K562 (cell line): Measurements from ENCODE around the gene AQP6. TPM values are rescaled to one million over a fixed set of nuclear protein-coding genes. Genes with fewer than 3 reads are reported as not detected.

Experiments
- ATAC-seq: fragments of 200-7000 bp; cut with Tn5 transposase; 3 replicates; pipeline ENCODE4 v1.9.1; 2020; ENCODE audit warnings: moderate library complexity
- BruUV-seq: library from RNA; stranded (reverse); fragments of 400-500 nt; replicated peaks from 2 replicates; lab custom pipeline; 2021; lab: Mats Ljungman, UMichigan
- CTCF ChIA-PET: fragments of 300-600 bp; formaldehyde crosslinking; extraction: SDS; loops from one replicate; lab custom pipeline; 2021; ENCODE audit warnings: low intra/inter-chr PET ratio; lab: Yijun Ruan, JAX
- POLR2A ChIA-PET: fragments of 300-600, 350-650 bp; sonication (Branson Sonifier 250); formaldehyde crosslinking; extraction: SDS; loops from one replicate; lab custom pipeline; 2021; ENCODE audit warnings: antibody characterized with exemption, inconsistent platforms; lab: Yijun Ruan, JAX
- DNase-seq, 4 experiments: peaks; one replicate each; pipeline versions ENCODE4 v3.0.0 to v3.0.0-alpha.2; 2011 to 2018; ENCODE audit warnings: low spot score in 3 of 4, mixed read lengths in 3 of 4; ENCODE audit errors: extremely low read depth in 1 of 4
- FAIRE-seq: peaks from 2 replicates; lab custom pipeline; 2011; peaks lifted over from hg19 to GRCh38; lab: Jason Lieb, UNC
- H2AFZ ChIP-seq: 2 replicates; pipeline ENCODE4 v1.6.0; 2011; ENCODE audit warnings: low read depth, low read length, control low read depth, inconsistent platforms
- H3K27ac ChIP-seq: fragments of 200-600 bp; 3 replicates; pipeline ENCODE4 v1.8.0; 2011; ENCODE audit warnings: low read depth, mild to moderate bottlenecking, control low read depth, inconsistent platforms, low read length, moderate library complexity, mixed read lengths; ENCODE audit errors: extremely low read depth
- H3K27me3 ChIP-seq, 2 experiments: fragments of 300-600 bp in 1 of 2; 2 replicates in 1 of 2; 3 replicates in 1 of 2; pipeline versions ENCODE4 v1.6.0 to v1.8.0; 2011; ENCODE audit warnings: inconsistent platforms in 2 of 2, low read length in 2 of 2, mild to moderate bottlenecking in 1 of 2, mixed read lengths in 1 of 2, moderate library complexity in 1 of 2; ENCODE audit not compliant: control insufficient read depth in 2 of 2, insufficient read depth in 2 of 2
- H3K36me3 ChIP-seq: fragments of 300-600 bp; 3 replicates; pipeline ENCODE4 v1.8.0; 2011; ENCODE audit warnings: mild to moderate bottlenecking, low read length, inconsistent platforms; ENCODE audit not compliant: control insufficient read depth, insufficient read depth
- H3K4me1 ChIP-seq, 2 experiments: fragments of 200-600 bp in 1 of 2; replicated peaks in 1 of 2; 2 replicates in 1 of 2; 3 replicates in 1 of 2; pipeline versions ENCODE4 v1.5.1 to v1.8.0; 2011; ENCODE audit warnings: inconsistent platforms in 2 of 2, low read length in 2 of 2, mild to moderate bottlenecking in 1 of 2, mixed read lengths in 1 of 2, moderate library complexity in 1 of 2; ENCODE audit not compliant: control insufficient read depth in 2 of 2, insufficient read depth in 2 of 2
- H3K4me2 ChIP-seq: 2 replicates; pipeline ENCODE4 v1.6.1; 2011; ENCODE audit warnings: low read length, control low read depth, inconsistent platforms, mixed read lengths; ENCODE audit not compliant: insufficient read depth
- H3K4me3 ChIP-seq: fragments of 200-600 bp; sonication (generic), shearing (Covaris generic); 2 replicates; pipeline ENCODE4 v1.5.1; 2016; ENCODE audit warnings: control low read depth, inconsistent platforms
- H3K79me2 ChIP-seq: fragments of 200-600 bp; 3 replicates; pipeline ENCODE4 v1.8.0; 2011; ENCODE audit warnings: low read length, inconsistent platforms; ENCODE audit not compliant: control insufficient read depth, insufficient read depth
- H3K9ac ChIP-seq, 2 experiments: 2 replicates each; pipeline versions ENCODE4 v1.6.0 to v1.6.1; 2011; ENCODE audit warnings: low read depth in 2 of 2, low read length in 2 of 2, control low read depth in 1 of 2, inconsistent platforms in 1 of 2, mild to moderate bottlenecking in 1 of 2, mixed read lengths in 1 of 2; ENCODE audit not compliant: insufficient read depth in 1 of 2
- H3K9me1 ChIP-seq: one replicate; pipeline ENCODE4 v1.6.0; 2011; ENCODE audit warnings: inconsistent platforms, mild to moderate bottlenecking, low read length, moderate library complexity; ENCODE audit not compliant: control insufficient read depth, insufficient read depth
- H3K9me3 ChIP-seq: replicated peaks from 2 replicates; pipeline ENCODE4 v1.5.1; 2011; ENCODE audit warnings: low read depth, low read length, inconsistent platforms; ENCODE audit not compliant: control insufficient read depth, insufficient read depth
- H4K20me1 ChIP-seq: replicated peaks from 2 replicates; pipeline ENCODE4 v1.6.1; 2011; ENCODE audit warnings: low read length, inconsistent platforms, mixed read lengths; ENCODE audit not compliant: control insufficient read depth, insufficient read depth
- ASH1L ChIP-seq: fragments of 450-650 bp; IDR thresholded peaks from 2 replicates; pipeline ENCODE4 v1.6.1; 2018; ENCODE audit warnings: borderline replicate concordance, mild to moderate bottlenecking, low read depth; ENCODE audit not compliant: partially characterized antibody
- GABPB1 ChIP-seq: sonication (generic); formaldehyde crosslinking; IDR thresholded peaks from 2 replicates; pipeline ENCODE4 v1.8.0; 2022; ENCODE audit warnings: mild to moderate bottlenecking, missing genetic modification reagents
- MYC ChIP-seq, 2 experiments: fragments of 250-450 bp in 1 of 2; sonication (Bioruptor Pico) in 1 of 2; IDR thresholded peaks; 2 replicates each; pipeline versions ENCODE4 v1.5.1 to v1.6.1; 2012 to 2021; ENCODE audit warnings: low read depth in 2 of 2, borderline replicate concordance in 1 of 2, improper control_type of control experiment in 1 of 2, low read length in 1 of 2, mild to moderate bottlenecking in 1 of 2, moderate library complexity in 1 of 2
- STAG1 ChIP-seq: sonication (generic); formaldehyde crosslinking; IDR thresholded peaks from 2 replicates; pipeline ENCODE4 v1.5.0; 2020; ENCODE audit warnings: missing genetic modification reagents, borderline replicate concordance
- ZFP36 ChIP-seq: fragments of 150-350 bp; IDR thresholded peaks from 2 replicates; pipeline ENCODE4 v1.6.1; 2018; ENCODE audit warnings: low read length, low read depth; ENCODE audit not compliant: partially characterized antibody
- ZNF717 ChIP-seq: fragments of 250-450 bp; sonication (Bioruptor Pico); IDR thresholded peaks from 2 replicates; pipeline ENCODE4 v1.5.0; 2021
- WGBS: fragments of 100-300 bp; shearing (Covaris generic); methylation state at CpG from one replicate; pipeline ENCODE4 v1.1.6; 2016; ENCODE audit warnings: low coverage, mixed read lengths; ENCODE audit not compliant: insufficient coverage; ENCODE audit errors: missing lambda C conversion rate; 5-methylcytosine and 5-hydroxymethylcytosine counted together
- in situ Hi-C: fragments of 300-500 bp; cut with MboI; formaldehyde crosslinking; loops from 4 replicates; pipeline ENCODE4 v1.15.0; 2018; ENCODE audit warnings: inconsistent platforms, mixed read lengths
- intact Hi-C: fragments of 100-400 bp; cut with micrococcal nuclease; formaldehyde crosslinking; loops from 2 replicates; pipeline ENCODE4 v1.14.2; 2022
- polyA plus RNA-seq, 8 experiments: library from polyadenylated mRNA; depleted of rRNA in 4 of 8; stranded (reverse) in 5 of 8; unstranded in 3 of 8; fragments of >200 nt; fragmentation: Nextera tagmentation in 2 of 8; fragmentation: Illumina TruSeq in 1 of 8; extraction: Ambion mirVana in 2 of 8; extraction: Trizol in 1 of 8; gene quantifications; 2 replicates each; pipeline versions ENCODE4 v1.2.1 to v1.2.3, GENCODE V29; 2011 to 2014; ENCODE audit warnings: inconsistent platforms in 1 of 8, missing spikeins in 1 of 8
- total RNA-seq, 7 experiments: library from RNA; depleted of rRNA in 6 of 7; stranded (reverse); fragments of >200 nt in 6 of 7; fragmentation: Illumina TruSeq in 2 of 7; extraction: Trizol in 2 of 7; gene quantifications; 2 replicates each; pipeline versions ENCODE4 v1.2.1 to v1.2.3, GENCODE V29; 2011 to 2021; ENCODE audit warnings: low replicate concordance in 1 of 7
- TF ChIP-seq, protein P1 (sequence below): fragments of 250-450 bp; sonication (Bioruptor Pico); IDR thresholded peaks from 2 replicates; pipeline ENCODE4 v1.8.0; 2021; ENCODE audit warnings: moderate library complexity, mild to moderate bottlenecking, inconsistent platforms
- TF ChIP-seq, protein P2 (sequence below): fragments of 450-650 bp; formaldehyde crosslinking; IDR thresholded peaks from 2 replicates; pipeline ENCODE4 v1.4.0; 2020; ENCODE audit warnings: mild to moderate bottlenecking

AQP6 gene
- total and polyA plus RNA-seq, 9 of the 15 experiments (the other 6 are each of a cell fraction or from before 2014, with no cell fraction given) = 0.05 to 0.12 TPM; not detected in 7

DNA sequence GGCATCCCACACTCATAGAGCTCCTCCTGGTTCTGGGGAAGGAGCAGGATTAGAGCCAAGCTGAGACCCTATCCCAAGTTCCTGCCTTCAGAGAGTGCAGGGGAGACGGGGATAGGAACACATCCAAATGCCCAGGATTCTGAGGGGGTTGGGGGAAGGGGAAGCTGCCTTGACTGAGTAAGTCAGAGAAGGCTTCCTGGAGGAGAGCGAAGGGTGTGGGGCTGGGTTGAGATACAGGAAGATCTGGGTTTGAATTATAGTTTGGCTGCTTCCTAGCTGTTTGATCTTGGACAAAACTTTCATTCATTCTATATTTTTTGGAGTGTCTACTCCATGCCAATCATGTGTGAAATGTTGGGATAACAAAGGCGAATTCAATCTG lies 30.2 kb upstream of the AQP6 start:
- in situ Hi-C loops (no loop called here), intact Hi-C loops (no loop called here)
- H3K9me3 ChIP-seq = no peaks in the 10 kb centered on the region
- H3K4me1 ChIP-seq = peaks cover 13 to 14% of the 10 kb centered on the region in 2 experiments; a peak in 4 of 5 replicates
- no peaks in the 10 kb centered on the region for H3K79me2 ChIP-seq
- WGBS = 76% methylated on average over 3 of the region's 3 CpGs
- no peaks in the 10 kb centered on the region for H3K36me3 ChIP-seq
- no peak overlapping the region for H3K4me3 ChIP-seq
- TF ChIP-seq ZNF717 (CRISPR knock-in tag) (no peak), ZFP36 (peak; percentile 67)
- H3K9me1 ChIP-seq = no peaks in the 10 kb centered on the region
- FAIRE-seq = no peak
- BruUV-seq = no TSS peak
- H3K27me3 ChIP-seq = no peaks in the 10 kb centered on the region
- H3K4me2 ChIP-seq = no peak overlapping the region
- no peak overlapping the region for H2AFZ ChIP-seq
- ChIA-PET CTCF (no interaction called here), POLR2A (interaction anchor here (0.5 to 1.5 kb wide), 10 partner anchors 10 to 1288 kb away, joined by 3 to 5 read pairs (median 3); no protein-coding TSS in a partner anchor)
- ATAC-seq = no peak
- no peak for DNase-seq
- no peak overlapping the region for H3K27ac ChIP-seq
- H3K9ac ChIP-seq = peak overlapping the region in 1 of 2 experiments; percentile 49; a peak in 1 of 4 replicates
- H4K20me1 ChIP-seq = no peaks in the 10 kb centered on the region

DNA sequence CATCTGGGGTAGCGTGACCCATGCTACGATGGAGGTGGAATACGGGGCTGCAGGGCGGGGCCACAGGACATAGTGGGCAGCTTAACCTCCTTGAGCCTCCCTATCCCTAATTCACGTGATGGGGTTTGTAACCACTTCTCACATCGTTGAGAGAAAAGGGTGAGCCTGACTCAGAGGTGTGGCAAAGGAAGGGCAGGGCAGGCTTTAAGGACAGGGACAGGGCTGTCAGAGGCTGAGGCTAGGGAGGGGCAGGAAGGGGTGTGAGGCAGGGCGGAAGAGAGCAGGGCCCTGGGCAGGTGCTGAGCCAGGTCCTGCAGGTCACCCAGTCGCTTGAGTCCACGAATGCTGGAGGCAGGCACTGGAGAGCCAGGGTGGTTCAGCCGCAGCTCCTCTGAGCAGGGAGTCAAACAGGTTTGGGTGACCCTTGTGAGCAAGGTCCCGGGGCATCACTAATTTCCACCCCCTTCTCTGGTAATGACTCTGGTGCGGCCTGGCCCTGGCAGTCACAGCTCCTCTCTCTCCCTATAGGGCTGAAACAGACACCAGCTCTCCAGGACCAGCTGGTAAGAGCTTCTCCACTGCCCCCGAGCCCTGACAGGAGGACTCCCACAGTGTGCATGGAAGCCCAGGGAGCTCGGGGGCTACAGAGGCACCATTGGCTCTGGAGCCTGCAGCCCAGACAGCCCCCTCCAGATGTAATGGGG lies 29.7 kb upstream of the AQP6 start:
- Histone ChIP-seq H3K4me3 (no peak overlapping the region), H3K27ac (no peak overlapping the region), H3K9me1 (no peaks in the 10 kb centered on the region), H3K4me1 (peaks cover 13 to 14% of the 10 kb centered on the region in 2 experiments; a peak in 4 of 5 replicates), H2AFZ (no peak overlapping the region), H4K20me1 (no peaks in the 10 kb centered on the region), H3K27me3 (no peaks in the 10 kb centered on the region), H3K9me3 (no peaks in the 10 kb centered on the region), H3K4me2 (no peak overlapping the region), H3K9ac (peak overlapping the region in 1 of 2 experiments; percentile 32; a peak in 2 of 4 replicates), H3K79me2 (no peaks in the 10 kb centered on the region), H3K36me3 (no peaks in the 10 kb centered on the region)
- POLR2A ChIA-PET = interaction anchor here (0.6 to 1.5 kb wide), 8 partner anchors 11 to 1287 kb away, joined by 3 to 4 read pairs (median 3); no protein-coding TSS in a partner anchor
- no TSS peak for BruUV-seq
- DNase-seq (no peak), FAIRE-seq (no peak), ATAC-seq (no peak)
- 46% methylated on average over 12 of the region's 14 CpGs for WGBS
- intact Hi-C loops = no loop called here
- in situ Hi-C loops = no loop called here
- CTCF ChIA-PET = no interaction called here
- TF ChIP-seq, protein P1, sequence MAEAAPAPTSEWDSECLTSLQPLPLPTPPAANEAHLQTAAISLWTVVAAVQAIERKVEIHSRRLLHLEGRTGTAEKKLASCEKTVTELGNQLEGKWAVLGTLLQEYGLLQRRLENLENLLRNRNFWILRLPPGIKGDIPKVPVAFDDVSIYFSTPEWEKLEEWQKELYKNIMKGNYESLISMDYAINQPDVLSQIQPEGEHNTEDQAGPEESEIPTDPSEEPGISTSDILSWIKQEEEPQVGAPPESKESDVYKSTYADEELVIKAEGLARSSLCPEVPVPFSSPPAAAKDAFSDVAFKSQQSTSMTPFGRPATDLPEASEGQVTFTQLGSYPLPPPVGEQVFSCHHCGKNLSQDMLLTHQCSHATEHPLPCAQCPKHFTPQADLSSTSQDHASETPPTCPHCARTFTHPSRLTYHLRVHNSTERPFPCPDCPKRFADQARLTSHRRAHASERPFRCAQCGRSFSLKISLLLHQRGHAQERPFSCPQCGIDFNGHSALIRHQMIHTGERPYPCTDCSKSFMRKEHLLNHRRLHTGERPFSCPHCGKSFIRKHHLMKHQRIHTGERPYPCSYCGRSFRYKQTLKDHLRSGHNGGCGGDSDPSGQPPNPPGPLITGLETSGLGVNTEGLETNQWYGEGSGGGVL (CRISPR knock-in tag) = no peak
- TF ChIP-seq STAG1 (CRISPR knock-in tag) = no peak
- no peak for TF ChIP-seq GABPB1 (CRISPR knock-in tag)
- TF ChIP-seq, protein P2, sequence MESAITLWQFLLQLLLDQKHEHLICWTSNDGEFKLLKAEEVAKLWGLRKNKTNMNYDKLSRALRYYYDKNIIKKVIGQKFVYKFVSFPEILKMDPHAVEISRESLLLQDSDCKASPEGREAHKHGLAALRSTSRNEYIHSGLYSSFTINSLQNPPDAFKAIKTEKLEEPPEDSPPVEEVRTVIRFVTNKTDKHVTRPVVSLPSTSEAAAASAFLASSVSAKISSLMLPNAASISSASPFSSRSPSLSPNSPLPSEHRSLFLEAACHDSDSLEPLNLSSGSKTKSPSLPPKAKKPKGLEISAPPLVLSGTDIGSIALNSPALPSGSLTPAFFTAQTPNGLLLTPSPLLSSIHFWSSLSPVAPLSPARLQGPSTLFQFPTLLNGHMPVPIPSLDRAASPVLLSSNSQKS (CRISPR knock-in tag) = no peak
- no peak for TF ChIP-seq ASH1L
- TF ChIP-seq MYC (IDR thresholded peaks at IDR 0.05; ENCODE audit: low read depth, low read length) = no peak
- no peak for TF ChIP-seq MYC (CRISPR knock-in tag; IDR thresholded peaks at IDR 0.05; ENCODE audit: borderline replicate concordance, low read depth)
